ENCODE results near the gene HMCN2. TPM values are rescaled to one million over a fixed set of nuclear protein-coding genes. Genes with fewer than 3 reads are reported as not detected.
"Not testable (repeated sequence)": the region's sequence is repeated elsewhere in the genome, so short reads cannot be mapped to it uniquely, and the experiment has no call there.

HMCN2 gene
- total RNA-seq, 1 donor from 2014 or later, result 5.8 TPM

DNA sequence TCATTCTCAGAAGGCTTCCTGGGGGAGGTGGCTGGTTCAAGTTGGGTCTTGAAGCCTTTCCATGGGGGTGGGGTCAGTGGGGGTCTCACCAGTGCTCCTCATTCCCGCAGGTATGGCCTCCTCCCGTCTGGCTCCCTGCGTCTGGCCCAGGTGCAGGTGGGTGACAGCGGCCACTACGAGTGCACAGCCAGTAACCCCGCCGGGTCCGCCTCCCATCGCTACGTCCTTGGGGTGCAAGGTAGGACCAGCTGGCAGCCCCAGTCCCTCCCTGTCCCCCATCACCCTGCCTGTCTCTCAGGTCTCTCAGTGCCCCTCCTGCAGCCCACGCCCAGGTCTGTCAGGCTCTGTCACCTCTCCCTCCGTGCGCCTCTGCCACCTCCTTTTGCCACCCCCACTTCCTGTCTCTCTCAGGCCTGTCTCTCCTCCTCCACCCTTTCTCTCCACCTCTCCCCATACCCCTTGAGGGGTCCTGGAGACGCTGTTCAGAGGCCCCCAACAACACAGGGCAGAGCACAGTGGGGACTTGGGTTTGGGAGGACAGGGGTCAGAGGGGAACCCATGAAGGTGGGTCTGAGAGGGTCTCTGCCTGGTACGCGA, 72.3 kb downstream of the HMCN2 start:
- Mint-ChIP-seq H3K27me3 (ENCODE audit: low read depth) (no peaks in the 10 kb centered on the region), H3K9me3 (no peaks in the 10 kb centered on the region), H3K4me3 (no peak overlapping the region), H3K4me1 (peaks cover 3% of the 10 kb centered on the region), H3K27ac (no peak overlapping the region), H3K36me3 (no peaks in the 10 kb centered on the region)
- TF ChIP-seq, protein P1, sequence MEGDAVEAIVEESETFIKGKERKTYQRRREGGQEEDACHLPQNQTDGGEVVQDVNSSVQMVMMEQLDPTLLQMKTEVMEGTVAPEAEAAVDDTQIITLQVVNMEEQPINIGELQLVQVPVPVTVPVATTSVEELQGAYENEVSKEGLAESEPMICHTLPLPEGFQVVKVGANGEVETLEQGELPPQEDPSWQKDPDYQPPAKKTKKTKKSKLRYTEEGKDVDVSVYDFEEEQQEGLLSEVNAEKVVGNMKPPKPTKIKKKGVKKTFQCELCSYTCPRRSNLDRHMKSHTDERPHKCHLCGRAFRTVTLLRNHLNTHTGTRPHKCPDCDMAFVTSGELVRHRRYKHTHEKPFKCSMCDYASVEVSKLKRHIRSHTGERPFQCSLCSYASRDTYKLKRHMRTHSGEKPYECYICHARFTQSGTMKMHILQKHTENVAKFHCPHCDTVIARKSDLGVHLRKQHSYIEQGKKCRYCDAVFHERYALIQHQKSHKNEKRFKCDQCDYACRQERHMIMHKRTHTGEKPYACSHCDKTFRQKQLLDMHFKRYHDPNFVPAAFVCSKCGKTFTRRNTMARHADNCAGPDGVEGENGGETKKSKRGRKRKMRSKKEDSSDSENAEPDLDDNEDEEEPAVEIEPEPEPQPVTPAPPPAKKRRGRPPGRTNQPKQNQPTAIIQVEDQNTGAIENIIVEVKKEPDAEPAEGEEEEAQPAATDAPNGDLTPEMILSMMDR (IDR thresholded peaks at IDR 0.05; ENCODE audit: unreplicated experiment), result no peak
- no peak for DNase-seq (ENCODE audit: low spot score in 2 of 2, unreplicated experiment in 2 of 2)

DNA sequence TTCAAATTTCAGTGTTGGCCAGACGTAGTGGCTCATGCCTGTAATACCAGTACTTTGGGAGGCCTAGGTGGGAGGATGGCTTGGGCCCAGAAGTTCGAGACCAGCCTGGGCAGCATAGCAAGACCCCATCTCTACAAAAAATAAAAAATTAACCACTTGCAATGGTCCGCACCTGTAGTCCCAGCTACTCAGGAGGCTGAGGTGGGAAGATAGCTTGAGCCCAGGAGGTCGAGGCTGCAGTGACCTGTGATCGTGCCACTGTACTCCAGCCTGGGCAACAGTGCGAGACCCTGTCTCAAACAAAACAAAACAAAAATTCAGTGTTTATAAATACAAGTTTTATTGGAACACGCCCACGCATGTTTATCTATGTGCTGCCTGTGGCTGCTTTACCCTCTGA, 73.3 kb downstream of the HMCN2 start:
- H3K36me3 Mint-ChIP-seq; H3K4me1 Mint-ChIP-seq; H3K27ac Mint-ChIP-seq; H3K9me3 Mint-ChIP-seq; DNase-seq (ENCODE audit: low spot score in 2 of 2, unreplicated experiment in 2 of 2); H3K27me3 Mint-ChIP-seq (ENCODE audit: low read depth); H3K4me3 Mint-ChIP-seq: not testable (repeated sequence)

DNA sequence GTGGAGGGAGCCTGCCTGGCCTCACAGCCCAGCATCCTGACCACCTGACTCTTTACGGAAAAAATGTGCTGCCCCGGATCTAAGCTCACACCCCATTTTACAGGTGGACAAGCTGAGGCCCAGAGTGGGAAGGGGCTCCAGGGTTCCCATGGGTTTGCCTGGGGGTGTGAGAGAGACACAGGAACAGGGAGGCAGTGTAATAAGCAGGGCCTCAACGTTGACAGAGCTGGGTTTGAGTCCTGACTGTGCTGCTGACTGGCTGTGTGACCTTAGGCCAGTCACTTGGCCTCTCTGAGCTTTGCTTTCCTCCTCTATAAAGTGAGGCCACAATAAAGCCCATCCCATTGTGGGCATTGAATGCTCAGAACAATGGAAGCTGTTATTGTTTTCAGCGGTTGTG, 73.7 kb downstream of the HMCN2 start:
- TF ChIP-seq, protein P1 (IDR thresholded peaks at IDR 0.05; ENCODE audit: unreplicated experiment), result no peak
- Mint-ChIP-seq H3K9me3 (no peaks in the 10 kb centered on the region), H3K27me3 (ENCODE audit: low read depth) (no peaks in the 10 kb centered on the region), H3K4me3 (no peak overlapping the region), H3K36me3 (no peaks in the 10 kb centered on the region), H3K27ac (no peak overlapping the region), H3K4me1 (no peaks in the 10 kb centered on the region)
- DNase-seq (ENCODE audit: low spot score in 2 of 2, unreplicated experiment in 2 of 2), result no peak

DNA sequence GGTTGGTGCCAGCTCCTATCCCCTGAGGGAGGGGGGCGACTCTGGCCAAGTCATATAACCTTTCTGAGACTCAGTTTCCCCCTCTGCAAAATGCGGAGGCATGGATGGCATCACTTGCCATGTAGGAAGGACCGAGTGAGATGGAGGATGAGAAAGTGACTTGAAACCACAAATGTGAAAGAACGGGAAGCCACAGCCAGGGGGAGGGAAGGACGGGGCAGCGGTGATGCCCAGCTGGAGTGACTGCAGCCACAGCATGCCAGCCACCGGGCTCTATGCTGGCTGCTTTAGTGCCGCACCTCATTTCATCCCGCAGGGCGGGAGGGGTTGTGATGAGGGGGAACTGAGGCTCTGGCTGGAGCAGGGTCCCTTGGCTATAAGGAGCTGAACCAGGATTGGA, 74.5 kb downstream of the HMCN2 start:
- H3K27ac Mint-ChIP-seq, result no peak overlapping the region
- no peaks in the 10 kb centered on the region for H3K36me3 Mint-ChIP-seq
- TF ChIP-seq, protein P1 (IDR thresholded peaks at IDR 0.05; ENCODE audit: unreplicated experiment), result no peak
- H3K9me3 Mint-ChIP-seq, result no peaks in the 10 kb centered on the region
- H3K4me3 Mint-ChIP-seq, result no peak overlapping the region
- DNase-seq (ENCODE audit: low spot score in 2 of 2, unreplicated experiment in 2 of 2), result no peak
- no peaks in the 10 kb centered on the region for H3K27me3 Mint-ChIP-seq (ENCODE audit: low read depth)
- H3K4me1 Mint-ChIP-seq, result no peaks in the 10 kb centered on the region

DNA sequence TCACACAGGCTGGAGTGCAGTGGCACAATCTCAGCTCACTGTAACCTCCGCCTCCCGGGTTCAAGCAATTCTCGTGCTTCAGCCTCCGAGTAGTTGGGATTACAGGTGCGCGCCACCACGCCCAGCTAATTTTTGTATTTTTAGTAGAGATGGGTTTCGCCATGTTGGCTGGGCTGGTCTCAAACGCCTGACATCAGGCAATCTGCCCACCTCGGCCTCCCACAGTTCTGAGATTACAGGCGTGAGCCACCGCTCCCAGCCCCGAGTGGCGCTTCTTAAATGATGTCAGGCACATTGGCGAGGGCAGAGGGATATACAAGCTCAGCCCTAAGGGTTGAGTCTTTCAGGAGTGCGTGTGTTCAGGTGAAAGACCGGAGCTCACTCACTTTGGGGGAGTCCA, 75.0 kb downstream of the HMCN2 start:
- H3K4me3 Mint-ChIP-seq; H3K4me1 Mint-ChIP-seq; H3K36me3 Mint-ChIP-seq; H3K27ac Mint-ChIP-seq; H3K9me3 Mint-ChIP-seq; H3K27me3 Mint-ChIP-seq (ENCODE audit: low read depth); DNase-seq (ENCODE audit: low spot score in 2 of 2, unreplicated experiment in 2 of 2): not testable (repeated sequence)

DNA sequence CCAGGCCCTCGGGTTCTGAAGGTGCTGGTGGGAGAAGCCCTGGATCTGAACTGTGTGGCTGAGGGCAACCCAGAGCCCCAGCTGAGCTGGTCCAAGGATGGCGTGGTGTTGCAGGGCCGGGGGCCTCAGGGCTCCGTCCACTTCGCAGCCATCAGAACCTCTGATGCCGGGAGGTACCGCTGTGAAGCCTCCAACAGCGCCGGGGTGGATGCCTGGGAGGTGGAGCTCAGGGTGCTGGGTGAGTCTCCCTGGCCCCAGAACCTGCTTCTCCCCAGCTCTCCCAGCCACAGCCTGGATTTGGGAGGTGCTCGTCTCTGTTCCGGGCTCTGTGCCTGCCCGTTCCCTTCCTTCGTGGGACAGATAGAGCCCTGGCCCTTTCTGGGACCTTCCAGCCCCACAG, 75.6 kb downstream of the HMCN2 start:
- no peak overlapping the region for H3K27ac Mint-ChIP-seq
- DNase-seq (ENCODE audit: low spot score in 2 of 2, unreplicated experiment in 2 of 2), result no peak
- no peaks in the 10 kb centered on the region for H3K27me3 Mint-ChIP-seq (ENCODE audit: low read depth)
- no peak overlapping the region for H3K4me3 Mint-ChIP-seq
- TF ChIP-seq, protein P1 (IDR thresholded peaks at IDR 0.05; ENCODE audit: unreplicated experiment), result no peak
- H3K36me3 Mint-ChIP-seq, result no peaks in the 10 kb centered on the region
- no peaks in the 10 kb centered on the region for H3K4me1 Mint-ChIP-seq
- H3K9me3 Mint-ChIP-seq, result no peaks in the 10 kb centered on the region

All from mesothelial cell of epicardium (in vitro differentiated cells).